Muscle of arm (tissue), 12 donors: ENCODE data around the gene DDX23. TPM values are rescaled to one million over a fixed set of nuclear protein-coding genes. Genes with fewer than 3 reads are reported as not detected.

Source experiments
- polyA plus RNA-seq, 12 donors: library from polyadenylated mRNA; unstranded; fragments of 120-200 nt; gene quantifications; one replicate each; pipeline ENCODE4 v1.2.1, GENCODE V29; 2013; ENCODE audit not compliant: insufficient read length in 12 of 12

The DDX23 gene
- polyA plus RNA-seq, 12 donors: 41.8 to 85.1 (median 62.4) TPM; not detected in 1

Other genes with a start within 250 kb of the DDX23 start
- 10 to 100 TPM in 11 of 12 donors, not detected in 1; 26.4 to 41.8 (median 35.2) TPM for gene KANSL2, start 169.9 kb downstream of the DDX23 start, polyA plus RNA-seq
- gene CCNT1, start 135.5 kb downstream of the DDX23 start, polyA plus RNA-seq: 10 to 100 TPM in 11 of 12 donors, not detected in 1; 15.9 to 46.1 (median 20.3) TPM
- 10 to 100 TPM in 11 of 12 donors, not detected in 1; 33.8 to 53.0 (median 38.6) TPM for gene ADCY6, start 63.1 kb downstream of the DDX23 start, polyA plus RNA-seq
- 10 to 100 TPM in 11 of 12 donors, not detected in 1; 13.9 to 46.7 (median 16.8) TPM for gene CACNB3, start 33.7 kb downstream of the DDX23 start, polyA plus RNA-seq
- 1 to 10 TPM in 2 of 12 donors, under 1 TPM in 8, not detected in 2; 0.32 to 1.3 (median 0.58) TPM for gene RND1, start 13.7 kb upstream of the DDX23 start, polyA plus RNA-seq
- 10 to 100 TPM in 11 of 12 donors, not detected in 1; 15.2 to 35.3 (median 23.3) TPM for gene FKBP11, start 73.3 kb upstream of the DDX23 start, polyA plus RNA-seq
- gene ARF3, start 105.3 kb upstream of the DDX23 start, polyA plus RNA-seq: 10 to 100 TPM in 11 of 12 donors, not detected in 1; 33.2 to 93.3 (median 45.4) TPM
- 1 to 10 TPM in 4 of 12 donors, under 1 TPM in 6, not detected in 2; 0.44 to 9.1 (median 0.98) TPM for gene WNT10B, start 119.6 kb upstream of the DDX23 start, polyA plus RNA-seq
- under 1 TPM in 2 of 12 donors, not detected in 10; 0.12 to 0.17 TPM for gene WNT1, start 126.2 kb upstream of the DDX23 start, polyA plus RNA-seq
- 10 to 100 TPM in 9 of 12 donors, 1 to 10 TPM in 2, not detected in 1; 5.7 to 36.6 (median 17.4) TPM for gene DDN, start 147.2 kb upstream of the DDX23 start, polyA plus RNA-seq
- gene PRKAG1, start 166.6 kb upstream of the DDX23 start, polyA plus RNA-seq: 10 to 100 TPM in 11 of 12 donors, not detected in 1; 52.9 to 77.7 (median 59.4) TPM
- 10 to 100 TPM; 29.4 to 59.8 (median 38.2) TPM for gene KMT2D, start 208.6 kb upstream of the DDX23 start, polyA plus RNA-seq
- gene RHEBL1, start 217.8 kb upstream of the DDX23 start, polyA plus RNA-seq: 1 to 10 TPM in 10 of 12 donors, not detected in 2; 1.0 to 2.2 (median 1.6) TPM
- 1 to 10 TPM in 2 of 12 donors, under 1 TPM in 8, not detected in 2; 0.48 to 1.6 (median 0.77) TPM for gene DHH, start 242.6 kb upstream of the DDX23 start, polyA plus RNA-seq